Left kidney (tissue), 2 donors: ENCODE data around the gene USP1. TPM values are rescaled to one million over a fixed set of nuclear protein-coding genes. Genes with fewer than 3 reads are reported as not detected.

Experiments used
- DNase-seq: peaks from one replicate; pipeline ENCODE4 v3.0.0-alpha.2; 2013
- polyA plus RNA-seq: library from polyadenylated mRNA; unstranded; fragments of 120-200 nt; gene quantifications from one replicate; pipeline ENCODE4 v1.2.1, GENCODE V29; 2013; ENCODE audit not compliant: insufficient read length

The USP1 gene
- polyA plus RNA-seq, 1 donor, result 89.3 TPM

- DNase-seq, result no peak
Observed at GRCh38 chr1:62487956-62488355, 51.1 kb downstream of the USP1 start.

GRCh38 chr1:62492521-62492920, 55.7 kb downstream of the USP1 start:
- DNase-seq, result no peak

- DNase-seq, result no peak
Observed at GRCh38 chr1:62493656-62494055, 56.8 kb downstream of the USP1 start.

- no peak for DNase-seq
Observed at GRCh38 chr1:62494137-62494536, 57.3 kb downstream of the USP1 start.

GRCh38 chr1:62500210-62500609, 63.4 kb downstream of the USP1 start:
- no peak for DNase-seq

Other genes starting within 250 kb of the USP1 start
- gene L1TD1, start 242.2 kb upstream of the USP1 start, polyA plus RNA-seq, result 5.2 TPM
- 23.4 TPM for gene KANK4, start 117.6 kb upstream of the USP1 start, polyA plus RNA-seq
- gene ANGPTL3, start 160.5 kb downstream of the USP1 start, polyA plus RNA-seq, result 8.9 TPM